A673 (cell line): ENCODE data around the gene UBE3C. TPM values are rescaled to one million over a fixed set of nuclear protein-coding genes. Genes with fewer than 3 reads are reported as not detected.

Source experiments
- BruUV-seq: library from RNA; stranded (reverse); fragments of 400-500 nt; replicated peaks from 2 replicates; lab custom pipeline; 2021; lab: Mats Ljungman, UMichigan
- CTCF ChIA-PET: fragments of 300-600 bp; sonication (Branson Sonifier 250); formaldehyde crosslinking; loops from one replicate; lab custom pipeline; 2022; ENCODE audit warnings: antibody characterized with exemption; lab: Charles Lee
- POLR2A ChIA-PET: fragments of 300-600 bp; sonication (Branson Sonifier 250); formaldehyde crosslinking; loops from one replicate; lab custom pipeline; 2022; ENCODE audit warnings: antibody characterized with exemption; ENCODE audit not compliant: low non-redundant PET; lab: Charles Lee
- DNase-seq: peaks from one replicate; pipeline ENCODE4 v3.0.0-alpha.2; 2015; ENCODE audit warnings: low spot score
- H3K27ac ChIP-seq: fragments of 200-600 bp; sonication (generic); 2 replicates; pipeline ENCODE4 v1.5.1; 2016; ENCODE audit warnings: mixed run types, low read depth, mild to moderate bottlenecking, mixed read lengths, antibody characterized with exemption, low read length; ENCODE audit not compliant: poor library complexity, severe bottlenecking
- H3K27me3 ChIP-seq: fragments of 200-600 bp; sonication (generic); replicated peaks from 2 replicates; pipeline ENCODE4 v1.6.1; 2017; ENCODE audit warnings: mixed run types, low read depth, mild to moderate bottlenecking, mixed read lengths, antibody characterized with exemption, low read length; ENCODE audit not compliant: insufficient read depth, poor library complexity
- H3K36me3 ChIP-seq: fragments of 200-600 bp; sonication (generic); 2 replicates; pipeline ENCODE4 v1.6.1; 2016; ENCODE audit warnings: mixed run types, mild to moderate bottlenecking, mixed read lengths, antibody characterized with exemption, low read length; ENCODE audit not compliant: insufficient read depth, poor library complexity, severe bottlenecking
- H3K4me1 ChIP-seq: fragments of 200-600 bp; sonication (generic); 2 replicates; pipeline ENCODE4 v1.6.1; 2017; ENCODE audit warnings: mixed run types, mild to moderate bottlenecking, mixed read lengths, antibody characterized with exemption, low read length; ENCODE audit not compliant: insufficient read depth, poor library complexity, severe bottlenecking
- H3K4me3 ChIP-seq: fragments of 200-600 bp; sonication (generic); 2 replicates; pipeline ENCODE4 v1.5.1; 2016; ENCODE audit warnings: low read depth, mixed run types, mild to moderate bottlenecking, mixed read lengths, low read length; ENCODE audit not compliant: poor library complexity, severe bottlenecking
- H3K9me3 ChIP-seq: fragments of 200-600 bp; sonication (generic); 2 replicates; pipeline ENCODE4 v1.6.1; 2016; ENCODE audit warnings: mixed run types, low read depth, mild to moderate bottlenecking, mixed read lengths, antibody characterized with exemption, low read length; ENCODE audit not compliant: poor library complexity, severe bottlenecking
- EZH2 ChIP-seq: fragments of 200-600 bp; sonication (generic); IDR thresholded peaks from 2 replicates; pipeline ENCODE4 v1.6.1; 2017; ENCODE audit warnings: borderline replicate concordance, low read depth, mild to moderate bottlenecking, mixed read lengths, antibody characterized with exemption, low read length; ENCODE audit not compliant: poor library complexity, severe bottlenecking
- intact Hi-C: fragments of 100-400 bp; cut with micrococcal nuclease; formaldehyde crosslinking; loops from one replicate; pipeline ENCODE4 v1.10.0; 2022; ENCODE audit not compliant: unreplicated experiment
- total RNA-seq: library from RNA; stranded (reverse); gene quantifications from 2 replicates; pipeline ENCODE4 v1.2.3, GENCODE V29; 2021
- TF ChIP-seq, protein P1 (sequence below): fragments of 300-800, 200-600 bp; sonication (generic); conservative IDR thresholded peaks from 2 replicates; pipeline ENCODE4 v1.5.1; 2017; ENCODE audit warnings: low read depth, mild to moderate bottlenecking, antibody characterized with exemption, low read length, moderate library complexity, mixed read lengths

Gene UBE3C
- total RNA-seq, 1 experiment from 2014 or later, result 77.9 TPM

DNA sequence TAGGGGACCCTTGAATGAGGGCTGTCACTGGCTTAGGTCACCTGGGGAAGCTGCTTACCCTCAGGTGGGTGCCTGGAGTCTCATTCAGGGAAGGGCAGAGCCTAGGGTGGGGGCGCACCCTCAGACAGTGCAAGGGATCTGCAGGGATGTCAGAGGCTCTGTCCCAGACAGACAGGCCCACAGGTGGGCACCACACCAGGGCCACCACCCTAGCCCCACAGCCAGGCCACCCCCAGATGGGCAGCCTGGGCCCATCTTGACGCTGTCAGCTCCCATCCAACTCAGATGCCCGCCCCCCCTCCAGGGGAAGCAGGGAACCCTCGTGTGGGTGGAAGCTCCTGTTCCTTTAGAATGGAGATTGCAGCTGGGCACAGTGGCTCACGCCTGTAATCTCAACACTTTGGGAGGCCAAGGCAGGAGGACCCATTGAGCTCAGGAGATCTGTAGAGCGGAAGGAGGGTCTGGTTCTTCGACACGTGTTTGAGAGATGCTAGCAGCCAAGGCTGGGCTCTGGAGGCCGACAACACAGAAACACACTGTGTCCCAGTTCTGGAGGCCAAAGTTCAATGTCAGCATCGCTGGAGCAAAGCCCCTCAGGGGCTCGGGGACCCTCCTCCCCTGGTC is 139.6 kb downstream of the UBE3C start:
- H3K4me3 ChIP-seq, result no peak overlapping the region
- H3K27ac ChIP-seq, result no peak overlapping the region
- CTCF ChIA-PET, result no interaction called here
- H3K4me1 ChIP-seq, result peaks cover 9% of the 10 kb centered on the region
- DNase-seq, result no peak
- intact Hi-C loops, result no loop called here
- no peaks in the 10 kb centered on the region for H3K9me3 ChIP-seq
- POLR2A ChIA-PET, result no interaction called here
- BruUV-seq, result no TSS peak
- no peaks in the 10 kb centered on the region for H3K36me3 ChIP-seq
- H3K27me3 ChIP-seq, result no peaks in the 10 kb centered on the region
- TF ChIP-seq, protein P1, sequence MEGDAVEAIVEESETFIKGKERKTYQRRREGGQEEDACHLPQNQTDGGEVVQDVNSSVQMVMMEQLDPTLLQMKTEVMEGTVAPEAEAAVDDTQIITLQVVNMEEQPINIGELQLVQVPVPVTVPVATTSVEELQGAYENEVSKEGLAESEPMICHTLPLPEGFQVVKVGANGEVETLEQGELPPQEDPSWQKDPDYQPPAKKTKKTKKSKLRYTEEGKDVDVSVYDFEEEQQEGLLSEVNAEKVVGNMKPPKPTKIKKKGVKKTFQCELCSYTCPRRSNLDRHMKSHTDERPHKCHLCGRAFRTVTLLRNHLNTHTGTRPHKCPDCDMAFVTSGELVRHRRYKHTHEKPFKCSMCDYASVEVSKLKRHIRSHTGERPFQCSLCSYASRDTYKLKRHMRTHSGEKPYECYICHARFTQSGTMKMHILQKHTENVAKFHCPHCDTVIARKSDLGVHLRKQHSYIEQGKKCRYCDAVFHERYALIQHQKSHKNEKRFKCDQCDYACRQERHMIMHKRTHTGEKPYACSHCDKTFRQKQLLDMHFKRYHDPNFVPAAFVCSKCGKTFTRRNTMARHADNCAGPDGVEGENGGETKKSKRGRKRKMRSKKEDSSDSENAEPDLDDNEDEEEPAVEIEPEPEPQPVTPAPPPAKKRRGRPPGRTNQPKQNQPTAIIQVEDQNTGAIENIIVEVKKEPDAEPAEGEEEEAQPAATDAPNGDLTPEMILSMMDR, result no peak
- no peak for TF ChIP-seq EZH2

DNA sequence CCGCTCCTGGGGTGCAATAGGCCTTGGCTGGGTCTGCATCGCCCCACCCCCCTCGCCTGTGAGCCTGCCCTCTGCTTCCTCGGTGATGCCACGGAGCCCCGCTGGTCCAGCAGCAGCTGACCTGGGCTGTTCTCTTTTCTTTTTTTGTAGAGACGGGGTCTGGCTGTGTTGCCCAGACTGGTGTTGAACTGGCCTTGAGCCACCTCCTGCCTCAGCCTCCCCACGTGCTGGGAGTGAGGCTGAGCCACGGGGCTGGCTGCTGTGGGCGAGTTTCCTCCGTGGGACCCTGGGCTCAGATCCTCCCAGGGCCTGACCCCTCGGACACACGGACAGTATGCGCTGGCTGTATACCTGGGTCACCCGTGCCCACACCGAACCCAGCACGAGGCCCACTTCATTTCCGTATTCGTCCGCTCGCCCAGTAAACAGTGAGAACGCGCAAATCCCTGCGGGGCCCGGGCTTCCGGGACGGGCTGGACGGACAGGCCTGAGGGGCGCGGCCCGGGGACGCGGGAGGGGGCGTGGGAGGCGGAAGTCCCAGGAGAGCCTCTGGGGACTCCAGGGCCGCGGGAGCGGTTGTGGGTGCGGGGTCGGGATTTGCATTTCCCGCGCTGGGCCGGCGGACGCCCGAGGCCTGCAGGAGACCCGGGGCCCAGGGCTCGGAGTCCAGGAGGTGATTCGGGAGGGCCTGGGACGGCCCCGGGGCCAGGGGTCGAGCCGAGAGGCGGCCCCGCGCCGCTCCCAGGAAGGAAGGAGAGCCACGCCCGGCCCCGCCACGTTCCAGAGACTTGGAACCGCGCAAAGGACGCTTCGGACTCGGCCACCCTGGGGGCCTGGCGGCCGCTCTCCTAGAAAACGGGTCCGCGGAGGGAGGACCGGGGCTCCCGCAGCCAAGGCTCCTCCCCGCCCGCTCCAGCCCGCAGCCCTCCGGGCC is 140.3 kb downstream of the UBE3C start:
- CTCF ChIA-PET, result no interaction called here

DNA sequence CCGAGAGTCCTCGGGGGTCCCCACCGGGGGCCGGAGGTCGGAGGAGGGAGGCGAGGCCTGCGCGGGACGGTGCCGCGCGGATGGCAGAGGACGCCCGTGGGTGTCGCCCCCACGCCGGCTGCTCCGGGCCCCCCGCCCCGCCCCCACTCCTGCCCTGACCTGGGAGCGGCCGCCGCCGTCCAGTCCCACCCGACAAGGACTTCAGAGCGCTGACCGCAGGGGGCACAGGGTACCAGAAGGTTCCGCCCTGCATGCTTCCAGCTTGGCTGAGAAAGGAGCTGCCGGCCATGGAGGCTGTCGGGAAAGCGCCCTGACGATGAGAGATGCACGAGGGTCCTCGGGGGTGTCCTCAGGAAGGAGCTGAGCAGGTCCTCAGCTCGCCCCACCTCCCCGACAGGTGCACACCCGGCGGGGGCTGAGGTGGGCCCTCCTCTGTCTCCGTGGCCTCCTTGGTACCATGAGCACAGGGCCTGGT is 141.1 kb downstream of the UBE3C start:
- no peak for TF ChIP-seq EZH2
- TF ChIP-seq, protein P1, result no peak
- no TSS peak for BruUV-seq
- H3K9me3 ChIP-seq, result no peaks in the 10 kb centered on the region
- ChIA-PET POLR2A (no interaction called here), CTCF (no interaction called here)
- no peaks in the 10 kb centered on the region for H3K36me3 ChIP-seq
- H3K27ac ChIP-seq, result no peak overlapping the region
- H3K4me1 ChIP-seq, result peaks cover 9% of the 10 kb centered on the region
- no peak for DNase-seq
- no peaks in the 10 kb centered on the region for H3K27me3 ChIP-seq
- intact Hi-C loops, result no loop called here
- peak overlapping the region; percentile 25 for H3K4me3 ChIP-seq

More for the DNA sequence above, 140.3 kb downstream of the UBE3C start:
- no peaks in the 10 kb centered on the region for H3K9me3 ChIP-seq
- no peak for TF ChIP-seq EZH2
- TF ChIP-seq, protein P1, result no peak
- POLR2A ChIA-PET, result no interaction called here
- intact Hi-C loops, result no loop called here
- H3K27ac ChIP-seq, result no peak overlapping the region
- no peaks in the 10 kb centered on the region for H3K36me3 ChIP-seq
- DNase-seq, result no peak
- H3K27me3 ChIP-seq, result no peaks in the 10 kb centered on the region
- H3K4me3 ChIP-seq, result peak overlapping the region; percentile 25
- peaks cover 9% of the 10 kb centered on the region for H3K4me1 ChIP-seq
- BruUV-seq, result no TSS peak
